ENCODE measurements around the gene RRP15.

DNA sequence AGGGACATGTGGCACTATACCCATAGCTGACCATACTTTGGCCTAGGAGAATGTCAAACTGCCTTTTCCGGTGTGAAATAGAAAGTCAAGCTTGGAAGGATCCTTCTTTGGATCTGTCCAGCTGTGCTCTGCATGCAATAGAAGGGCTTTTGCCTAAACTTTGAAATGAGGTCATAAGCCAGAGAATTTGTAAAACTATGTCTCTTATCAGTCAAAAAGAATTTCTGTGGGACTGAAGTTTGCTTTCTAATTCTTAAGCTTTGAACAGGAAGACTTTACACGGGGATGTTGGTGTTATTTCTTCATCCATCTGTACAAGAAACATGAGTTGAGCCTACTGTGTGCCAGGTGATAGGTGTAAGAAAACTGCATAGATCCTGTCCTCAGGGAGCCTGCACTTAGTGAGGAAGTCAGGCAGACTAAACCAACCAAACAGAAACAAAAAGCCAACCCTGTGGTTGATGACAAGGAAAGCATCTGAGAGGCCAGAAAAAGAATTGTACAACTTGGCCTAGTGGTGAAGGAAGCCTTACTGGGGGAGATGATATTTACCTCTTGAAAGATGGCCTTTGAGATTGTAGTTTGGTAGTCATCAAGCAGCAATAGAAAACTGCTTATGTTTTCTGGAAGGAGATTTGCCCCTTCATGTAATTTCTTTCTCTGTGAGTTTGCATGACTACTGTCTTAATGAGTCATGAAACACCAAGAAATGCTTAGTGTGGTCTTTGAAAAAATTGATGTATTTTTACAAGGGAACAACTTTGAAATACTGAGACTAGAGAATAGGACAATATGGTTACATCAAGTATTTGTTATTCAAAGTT is 84.8 kb downstream of the RRP15 start:
- TF ChIP-seq, protein P1, sequence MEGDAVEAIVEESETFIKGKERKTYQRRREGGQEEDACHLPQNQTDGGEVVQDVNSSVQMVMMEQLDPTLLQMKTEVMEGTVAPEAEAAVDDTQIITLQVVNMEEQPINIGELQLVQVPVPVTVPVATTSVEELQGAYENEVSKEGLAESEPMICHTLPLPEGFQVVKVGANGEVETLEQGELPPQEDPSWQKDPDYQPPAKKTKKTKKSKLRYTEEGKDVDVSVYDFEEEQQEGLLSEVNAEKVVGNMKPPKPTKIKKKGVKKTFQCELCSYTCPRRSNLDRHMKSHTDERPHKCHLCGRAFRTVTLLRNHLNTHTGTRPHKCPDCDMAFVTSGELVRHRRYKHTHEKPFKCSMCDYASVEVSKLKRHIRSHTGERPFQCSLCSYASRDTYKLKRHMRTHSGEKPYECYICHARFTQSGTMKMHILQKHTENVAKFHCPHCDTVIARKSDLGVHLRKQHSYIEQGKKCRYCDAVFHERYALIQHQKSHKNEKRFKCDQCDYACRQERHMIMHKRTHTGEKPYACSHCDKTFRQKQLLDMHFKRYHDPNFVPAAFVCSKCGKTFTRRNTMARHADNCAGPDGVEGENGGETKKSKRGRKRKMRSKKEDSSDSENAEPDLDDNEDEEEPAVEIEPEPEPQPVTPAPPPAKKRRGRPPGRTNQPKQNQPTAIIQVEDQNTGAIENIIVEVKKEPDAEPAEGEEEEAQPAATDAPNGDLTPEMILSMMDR (IDR thresholded peaks at IDR 0.05; ENCODE audit: insufficient read depth, low read depth, low read length): no peak
- TF ChIP-seq EZH2 (IDR thresholded peaks at IDR 0.05; ENCODE audit: insufficient read depth, low read length): no peak
